HG02852 (cell line): Measurements from ENCODE around the gene PDXP.
"Not testable (repeated sequence)": the region's sequence is repeated elsewhere in the genome, so short reads cannot be mapped to it uniquely, and the experiment has no call there.

ENCODE experiments used
- ATAC-seq: cut with Tn5 transposase; IDR thresholded peaks from one replicate; pipeline ENCODE4 v1.9.1; 2021; ENCODE audit warnings: mild to moderate bottlenecking, moderate library complexity; ENCODE audit not compliant: unreplicated experiment

Gene PDXP, protein sequence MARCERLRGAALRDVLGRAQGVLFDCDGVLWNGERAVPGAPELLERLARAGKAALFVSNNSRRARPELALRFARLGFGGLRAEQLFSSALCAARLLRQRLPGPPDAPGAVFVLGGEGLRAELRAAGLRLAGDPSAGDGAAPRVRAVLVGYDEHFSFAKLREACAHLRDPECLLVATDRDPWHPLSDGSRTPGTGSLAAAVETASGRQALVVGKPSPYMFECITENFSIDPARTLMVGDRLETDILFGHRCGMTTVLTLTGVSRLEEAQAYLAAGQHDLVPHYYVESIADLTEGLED

GRCh38 chr22:37658133-37659065 is at the start of gene PDXP:
Gene PDXP (plus strand): TSS chr22:37658723. CDS start chr22:37658783, 60 bp downstream.
- ATAC-seq = peak; percentile 85

- ATAC-seq = no peak
Observed at GRCh38 chr22:37609240-37610152, 49.0 kb upstream of the PDXP start.

DNA sequence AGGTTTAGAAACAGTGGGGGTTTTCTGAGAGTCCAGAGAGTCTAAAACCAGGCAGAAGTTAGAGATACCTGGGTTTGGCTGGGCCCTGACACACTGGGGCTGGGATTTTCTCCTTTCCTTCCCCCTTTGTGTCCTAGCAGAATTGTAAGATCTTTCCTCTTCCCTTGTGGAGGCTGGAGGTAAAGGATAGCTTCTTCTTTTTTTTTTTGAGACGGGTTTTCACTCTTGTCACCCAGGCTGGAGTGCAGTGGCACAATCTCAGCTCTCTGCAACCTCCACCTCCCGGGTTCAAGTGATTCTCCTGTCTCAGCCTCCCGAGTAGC is 48.4 kb upstream of the PDXP start:
- not testable (repeated sequence) for ATAC-seq

GRCh38 chr22:37610480-37611129 is 47.9 kb upstream of the PDXP start:
- ATAC-seq = no peak

- ATAC-seq = no peak
Observed at GRCh38 chr22:37611207-37611606, 47.3 kb upstream of the PDXP start.

DNA sequence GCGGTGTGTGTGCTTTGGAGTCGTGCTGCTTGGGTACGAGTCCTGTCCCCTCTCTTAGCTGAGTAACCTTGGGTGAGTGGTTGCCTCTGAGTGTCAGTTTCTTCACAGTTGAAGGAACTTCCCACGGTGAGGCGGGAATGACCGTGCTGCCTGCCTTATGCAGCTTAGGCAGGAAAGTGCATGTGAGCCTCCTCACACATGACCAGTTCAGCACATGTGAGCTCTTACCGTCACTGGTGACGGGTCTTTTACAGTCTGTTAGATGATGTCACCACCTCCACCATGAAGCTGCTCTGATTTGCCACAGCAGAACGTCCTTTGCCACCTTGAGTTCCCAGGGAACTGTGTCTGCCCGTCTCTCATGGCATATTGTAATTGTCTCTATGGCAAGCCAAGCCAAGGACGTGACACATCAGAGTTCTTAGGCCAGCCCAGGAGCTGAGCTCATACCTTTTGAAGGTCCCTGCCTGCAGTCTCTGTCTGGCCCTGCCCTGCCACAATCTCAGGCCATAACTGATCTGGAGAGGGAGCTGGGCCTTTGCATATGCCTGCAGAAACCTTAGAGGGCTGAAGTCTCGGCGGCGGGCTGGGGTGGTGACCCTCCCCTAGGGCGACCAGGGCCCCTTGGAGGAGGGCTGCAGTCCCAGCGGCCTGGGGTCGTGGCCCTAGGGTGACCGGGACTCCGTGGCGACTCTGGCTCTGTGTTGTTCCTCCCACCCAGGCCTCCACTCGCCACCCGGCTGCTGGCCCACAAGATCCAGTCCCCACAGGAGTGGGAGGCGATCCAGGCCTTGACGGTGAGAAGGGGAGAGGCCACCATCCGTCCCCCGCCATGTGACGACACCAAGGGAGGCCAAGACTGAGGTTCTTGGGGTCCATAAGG is 42.1 kb upstream of the PDXP start:
- no peak for ATAC-seq

DNA sequence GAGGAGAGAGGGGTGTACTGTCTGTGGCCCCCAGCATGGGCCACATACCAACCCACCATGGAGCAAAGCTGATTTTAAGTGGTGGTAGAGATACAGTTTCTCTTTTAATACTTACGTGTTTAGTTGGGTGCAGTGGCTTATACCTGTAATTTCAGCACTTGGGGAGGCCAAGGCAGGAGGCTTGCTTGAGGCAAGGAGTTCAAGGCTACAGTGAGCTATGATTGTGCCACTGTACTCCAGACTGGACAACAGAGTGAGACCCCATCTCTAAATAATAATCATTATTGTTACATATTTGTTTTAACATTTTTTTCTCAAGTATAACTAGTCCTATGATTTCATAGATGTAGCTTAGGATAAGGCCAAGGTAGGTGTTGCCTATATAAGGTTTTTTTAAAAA is 41.1 kb upstream of the PDXP start:
- no peak for ATAC-seq

DNA sequence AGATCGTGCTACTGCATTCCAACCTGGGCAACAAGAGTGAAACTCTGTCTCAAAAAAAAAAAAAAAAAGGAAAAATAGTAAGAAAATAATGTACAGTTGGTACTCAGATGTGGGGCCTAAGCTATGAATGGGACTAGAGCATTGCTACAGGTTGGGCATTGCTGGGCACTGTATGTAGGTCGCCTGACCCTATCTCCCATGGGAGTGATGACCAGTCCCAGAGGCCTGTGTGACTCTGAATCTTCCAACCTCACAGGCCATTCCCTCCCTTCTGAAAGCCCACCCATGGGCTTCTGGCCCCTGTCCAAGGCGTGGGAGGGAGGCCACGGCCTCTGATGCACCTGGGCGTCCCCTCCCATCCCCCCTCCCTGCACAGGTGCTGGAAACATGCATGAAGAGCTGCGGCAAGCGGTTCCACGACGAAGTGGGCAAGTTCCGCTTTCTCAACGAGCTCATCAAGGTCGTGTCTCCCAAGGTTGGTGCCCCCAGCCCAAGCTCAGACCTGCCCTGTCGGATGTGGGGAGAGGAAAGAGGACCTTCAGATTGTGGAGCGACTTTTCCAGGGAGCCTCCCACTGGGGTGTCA is 40.4 kb upstream of the PDXP start:
- ATAC-seq = no peak

DNA sequence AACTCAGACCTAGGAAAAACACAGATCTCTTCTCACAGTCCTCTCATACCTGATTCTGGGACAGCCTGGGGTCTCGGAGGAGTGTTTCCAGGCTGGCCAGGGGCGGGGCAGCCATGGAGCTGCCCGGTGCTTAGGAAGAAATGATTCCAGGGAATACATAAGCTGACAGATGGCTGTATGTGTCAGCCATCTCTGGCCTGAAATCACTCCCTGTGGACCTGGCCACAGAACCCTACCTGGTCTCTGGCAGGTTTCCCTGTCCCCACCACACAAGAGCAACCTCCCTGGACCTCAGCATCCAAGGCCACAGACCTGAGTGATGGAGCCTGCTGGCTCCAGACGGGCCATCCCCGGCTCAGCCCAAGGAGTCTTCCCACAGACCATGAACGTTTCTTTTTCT is 39.8 kb upstream of the PDXP start:
- ATAC-seq = no peak

- no peak for ATAC-seq
Observed at GRCh38 chr22:37619991-37620390, 38.5 kb upstream of the PDXP start.

DNA sequence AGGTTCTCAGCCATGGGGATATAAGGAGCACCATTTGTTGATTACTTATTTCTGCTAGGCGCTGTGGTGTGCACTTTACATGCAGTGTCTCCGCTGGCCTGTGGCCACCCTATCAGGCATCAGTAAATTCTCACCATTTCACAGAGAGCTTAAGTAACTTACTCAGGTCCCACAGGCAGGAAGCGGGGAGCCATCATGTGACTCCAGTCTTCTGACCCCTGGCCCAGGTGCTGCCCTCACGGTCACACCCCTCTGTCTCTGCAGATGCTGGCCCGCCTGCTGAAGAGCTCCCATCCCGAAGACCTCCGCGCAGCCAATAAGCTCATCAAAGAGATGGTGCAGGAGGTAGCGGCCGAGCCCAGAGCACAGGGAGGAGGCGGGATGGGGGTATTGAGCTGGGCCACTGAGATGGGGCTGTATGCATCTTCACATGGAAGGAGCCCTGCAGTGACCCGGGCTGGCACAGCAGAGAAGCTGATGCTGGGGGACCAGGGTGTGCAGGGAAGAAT is 37.1 kb upstream of the PDXP start:
- no peak for ATAC-seq

DNA sequence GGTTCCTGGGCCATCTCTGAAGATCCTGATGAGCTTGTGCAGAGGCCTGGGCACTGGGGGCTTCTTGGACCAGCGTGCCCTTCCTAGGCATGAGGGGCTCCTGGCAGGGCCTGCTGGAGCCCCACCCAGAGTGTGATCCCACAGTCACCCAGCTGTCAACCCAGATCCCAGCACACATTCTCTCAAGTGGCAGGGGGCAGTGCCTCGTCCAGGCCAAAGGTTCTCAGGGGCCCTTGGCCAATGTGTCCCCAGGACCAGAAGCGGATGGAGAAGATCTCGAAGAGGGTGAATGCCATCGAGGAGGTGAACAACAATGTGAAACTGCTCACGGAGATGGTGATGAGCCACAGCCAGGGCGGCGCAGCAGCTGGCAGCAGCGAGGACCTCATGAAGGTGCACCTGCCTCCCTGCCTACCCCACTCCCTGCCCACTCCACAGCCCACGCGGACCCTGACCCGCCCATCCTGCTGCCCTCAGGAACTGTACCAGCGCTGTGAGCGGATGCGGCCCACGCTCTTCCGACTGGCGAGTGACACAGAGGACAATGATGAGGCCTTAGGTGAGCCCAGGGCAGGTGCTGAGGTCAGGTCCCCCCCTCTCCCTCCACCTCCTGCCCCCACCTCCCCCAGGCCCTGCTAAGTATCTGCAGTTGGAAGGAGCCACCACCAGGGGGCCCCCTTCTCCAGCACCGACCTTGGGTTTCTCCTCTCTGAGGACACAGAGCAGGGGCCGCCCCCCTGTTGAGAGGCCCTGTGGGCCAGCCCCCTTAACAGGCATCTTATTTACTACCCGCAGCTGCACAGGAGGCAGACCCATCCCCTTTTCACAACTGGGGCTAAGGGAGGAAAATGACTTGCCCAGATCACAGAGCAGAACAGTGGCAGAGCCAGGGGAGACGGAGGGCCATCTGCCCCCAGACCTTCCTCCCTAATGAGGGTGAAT is 35.2 kb upstream of the PDXP start:
- no peak for ATAC-seq

GRCh38 chr22:37624017-37624365 is 34.5 kb upstream of the PDXP start:
- no peak for ATAC-seq

DNA sequence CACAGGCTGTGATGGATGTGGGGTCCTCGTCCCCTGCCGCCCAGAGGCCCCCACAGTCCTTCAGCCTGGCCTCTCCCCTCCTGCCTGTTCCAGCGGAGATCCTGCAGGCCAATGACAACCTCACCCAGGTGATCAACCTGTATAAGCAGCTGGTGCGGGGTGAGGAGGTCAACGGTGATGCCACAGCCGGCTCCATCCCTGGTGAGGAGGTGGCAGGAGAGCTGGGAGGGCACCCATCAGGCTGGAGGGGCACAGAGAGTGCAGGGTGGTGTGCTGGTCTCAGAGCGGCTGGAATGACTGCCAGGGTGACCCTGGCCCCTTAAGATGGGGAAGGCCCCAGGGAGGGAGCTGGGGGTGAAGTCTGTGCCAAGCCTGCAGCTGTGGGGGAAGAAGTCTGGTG is 33.6 kb upstream of the PDXP start:
- ATAC-seq = no peak

- no peak for ATAC-seq
Observed at GRCh38 chr22:37625737-37626136, 32.8 kb upstream of the PDXP start.

DNA sequence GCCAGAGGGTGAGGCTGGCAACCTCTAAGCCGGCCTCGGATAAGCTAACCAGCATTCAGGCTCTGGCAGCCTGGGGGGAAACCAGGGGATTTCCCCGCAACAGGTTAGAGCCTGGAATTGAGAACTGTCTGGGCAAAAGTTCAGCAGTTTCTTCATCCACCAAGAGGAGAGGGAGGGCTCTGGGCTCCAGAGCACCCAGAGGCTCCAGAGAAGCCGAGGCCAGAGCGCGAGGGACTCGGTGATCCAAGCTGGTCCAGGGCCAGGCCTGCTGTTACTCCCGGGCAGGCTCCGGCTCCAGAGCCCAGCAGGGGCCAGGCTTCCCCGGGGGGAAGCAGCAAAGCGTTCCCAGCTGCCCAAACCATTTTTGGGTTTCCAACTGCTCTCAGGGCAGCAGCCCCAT is 32.4 kb upstream of the PDXP start:
- ATAC-seq = no peak

DNA sequence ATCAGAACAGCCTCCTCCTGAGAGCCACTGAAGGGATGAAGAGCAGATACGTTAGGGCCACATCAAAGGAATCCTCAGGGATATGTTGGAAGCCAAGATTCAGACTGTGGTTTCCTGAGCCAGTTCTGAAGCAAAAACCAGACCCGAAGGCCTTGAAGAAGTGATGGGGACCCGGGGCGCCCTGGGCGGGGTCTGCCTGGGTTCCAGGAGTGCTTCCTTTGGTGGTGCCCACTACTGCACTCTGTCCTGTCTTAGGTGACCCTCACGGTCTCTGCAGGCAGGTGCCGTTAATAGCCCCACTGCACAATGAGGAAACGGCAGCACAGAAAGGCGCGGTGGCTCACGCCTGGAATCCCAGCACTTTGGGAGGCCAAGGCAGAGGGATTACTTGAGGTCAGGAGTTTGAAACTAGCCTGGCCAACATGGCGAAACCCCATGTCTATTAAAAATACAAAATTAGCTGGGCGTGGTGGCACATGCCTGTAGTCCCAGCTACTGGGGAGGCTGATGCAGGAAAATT is 31.9 kb upstream of the PDXP start:
- ATAC-seq = no peak

DNA sequence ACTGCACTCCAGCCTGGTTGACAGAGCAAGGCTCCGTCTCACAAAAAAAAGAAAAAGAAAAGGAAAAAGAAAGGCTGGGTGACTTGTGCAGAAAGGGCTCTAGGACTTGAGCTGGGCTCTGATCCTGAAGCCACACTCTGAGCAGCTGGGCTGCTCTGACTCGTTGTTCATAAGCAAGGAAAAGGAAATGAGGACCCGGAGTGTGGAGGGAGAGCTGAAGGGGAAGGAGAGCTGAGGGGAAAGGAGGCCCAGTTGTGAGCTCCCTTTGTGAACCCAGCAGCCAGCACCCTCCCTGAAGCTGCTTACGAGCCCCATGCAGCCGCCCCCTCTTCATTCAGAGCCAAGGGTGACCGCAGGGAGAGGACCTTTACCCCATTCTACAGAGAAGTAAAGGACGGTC is 31.4 kb upstream of the PDXP start:
- no peak for ATAC-seq
